Lower leg skin (tissue), 3 donors: ENCODE measurements around the gene ACTN3.

Experiments
- CTCF ChIP-seq, 3 donors: fragments of 450-650 bp; IDR thresholded peaks; one replicate each; pipeline ENCODE4 v1.5.1; 2016; ENCODE audit warnings: antibody characterized with exemption in 3 of 3, mild to moderate bottlenecking in 3 of 3, moderate library complexity in 2 of 3
- POLR2A ChIP-seq, 2 donors: fragments of 450-650 bp; IDR thresholded peaks; one replicate each; pipeline ENCODE4 v1.6.1; 2016 to 2017; ENCODE audit warnings: antibody characterized with exemption in 2 of 2, mild to moderate bottlenecking in 1 of 2, moderate library complexity in 1 of 2

GRCh38 chr11:66509131-66509561, 37.6 kb upstream of the ACTN3 start:
- TF ChIP-seq CTCF (IDR thresholded peaks at IDR 0.05): no peak
- no peak for TF ChIP-seq POLR2A (IDR thresholded peaks at IDR 0.05)
